ENCODE measurements around the gene CHPF2. TPM values are rescaled to one million over a fixed set of nuclear protein-coding genes. Genes with fewer than 3 reads are reported as not detected.

Gene CHPF2
- polyA plus RNA-seq, 6 donors from 2014 or later = 20.4 to 43.9 (median 25.2) TPM

- Mint-ChIP-seq H3K27me3 (peaks cover 10 to 38% (median 34%) of the 10 kb centered on the region in 3 donors), H3K4me1 (no peaks in the 10 kb centered on the region), H3K27ac (no peak overlapping the region), H3K36me3 (no peaks in the 10 kb centered on the region), H3K9me3 (no peaks in the 10 kb centered on the region), H3K4me3 (no peak overlapping the region)
- ATAC-seq (ENCODE audit: low read depth in 2 of 2) (no peak), DNase-seq (no peak)
Measured at GRCh38 chr7:151195616-151196450, 36.5 kb upstream of the CHPF2 start.

DNA sequence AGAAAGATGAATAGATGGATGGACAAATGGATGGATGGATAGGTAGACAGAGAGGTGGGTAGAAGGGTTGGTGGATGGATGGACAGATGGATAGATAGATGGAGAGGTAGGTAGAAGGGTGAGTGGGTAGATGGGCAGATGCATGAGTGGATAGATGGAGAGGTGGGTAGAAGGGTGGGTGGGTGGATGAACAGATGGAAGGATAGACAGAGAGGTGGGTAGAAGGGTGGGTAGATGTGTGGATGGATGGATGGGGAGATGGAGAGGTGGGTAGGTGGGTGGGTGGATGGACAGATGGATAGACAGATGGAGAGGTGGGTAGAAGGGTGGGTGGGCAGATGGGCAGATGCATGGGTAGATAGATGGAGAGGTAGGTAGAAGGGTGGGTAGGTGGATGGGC, 34.4 kb upstream of the CHPF2 start:
- H3K4me3 Mint-ChIP-seq = no peak overlapping the region
- no peaks in the 10 kb centered on the region for H3K9me3 Mint-ChIP-seq
- no peaks in the 10 kb centered on the region for H3K36me3 Mint-ChIP-seq
- DNase-seq (no peak), ATAC-seq (ENCODE audit: low read depth in 2 of 2) (no peak)
- no peak overlapping the region for H3K27ac Mint-ChIP-seq
- peaks cover 22 to 50% (median 35%) of the 10 kb centered on the region in 3 donors for H3K27me3 Mint-ChIP-seq
- H3K4me1 Mint-ChIP-seq = no peaks in the 10 kb centered on the region

DNA sequence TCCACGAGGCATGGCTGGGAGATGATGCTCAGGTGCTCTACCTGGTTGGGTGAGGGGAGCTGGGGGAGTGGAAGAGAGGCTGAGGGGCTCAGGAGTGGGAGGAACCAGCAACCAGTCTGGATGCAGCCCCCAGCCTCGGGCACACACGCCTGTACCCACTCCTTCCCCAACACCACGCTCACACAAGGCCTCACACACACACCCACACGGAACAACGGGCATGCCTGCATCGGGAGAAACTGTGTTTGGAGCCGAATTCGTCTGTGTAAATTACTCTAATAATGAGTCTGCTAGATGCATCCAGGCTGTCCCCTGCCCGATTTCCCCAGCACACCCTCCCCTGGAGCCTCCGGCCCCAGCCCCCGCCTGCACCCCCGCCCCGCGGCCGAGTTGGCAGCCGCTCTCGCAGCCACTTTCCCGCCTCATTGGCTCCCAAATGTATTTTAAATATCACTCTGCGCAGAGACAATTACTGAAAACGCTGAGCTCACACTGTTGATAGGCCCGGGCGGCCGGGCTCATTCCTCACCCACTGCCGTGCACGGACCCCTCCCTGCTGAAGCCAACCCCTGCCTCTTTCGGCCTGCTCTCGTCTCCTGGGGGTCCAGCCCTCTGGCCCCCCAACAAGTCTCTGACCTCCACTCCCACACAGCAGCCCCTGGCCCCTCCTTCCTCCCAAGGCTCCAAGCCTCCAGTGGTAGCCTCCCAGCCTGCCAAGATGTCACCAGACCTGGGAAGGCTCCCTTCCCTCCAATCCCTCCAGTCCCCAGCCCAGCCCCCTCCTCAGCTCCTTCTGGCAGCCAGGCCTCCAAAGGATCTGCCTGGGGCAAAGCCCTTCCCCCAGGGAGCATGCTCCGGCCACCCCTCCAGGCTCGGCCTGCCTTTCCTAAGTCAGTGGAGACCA, 33.1 kb upstream of the CHPF2 start:
- Mint-ChIP-seq H3K9me3 (no peaks in the 10 kb centered on the region), H3K27me3 (peaks cover 22 to 46% (median 40%) of the 10 kb centered on the region in 3 donors), H3K36me3 (no peaks in the 10 kb centered on the region), H3K4me3 (no peak overlapping the region), H3K27ac (no peak overlapping the region), H3K4me1 (no peaks in the 10 kb centered on the region)
- DNase-seq (no peak), ATAC-seq (ENCODE audit: low read depth in 2 of 2) (no peak)

GRCh38 chr7:151201344-151201743, 30.9 kb upstream of the CHPF2 start:
- no peaks in the 10 kb centered on the region for H3K4me1 Mint-ChIP-seq
- no peak overlapping the region for H3K4me3 Mint-ChIP-seq
- H3K36me3 Mint-ChIP-seq = no peaks in the 10 kb centered on the region
- H3K9me3 Mint-ChIP-seq = no peaks in the 10 kb centered on the region
- peaks cover 14 to 59% (median 54%) of the 10 kb centered on the region in 3 donors for H3K27me3 Mint-ChIP-seq
- no peak overlapping the region for H3K27ac Mint-ChIP-seq
- ATAC-seq (ENCODE audit: low read depth in 2 of 2) = no peak
- DNase-seq = no peak

GRCh38 chr7:151201751-151202150, 30.5 kb upstream of the CHPF2 start:
- H3K9me3 Mint-ChIP-seq = no peaks in the 10 kb centered on the region
- no peak overlapping the region for H3K4me3 Mint-ChIP-seq
- no peak overlapping the region for H3K27ac Mint-ChIP-seq
- ATAC-seq (ENCODE audit: low read depth in 2 of 2) (no peak), DNase-seq (no peak)
- peaks cover 14 to 59% (median 58%) of the 10 kb centered on the region in 3 donors for H3K27me3 Mint-ChIP-seq
- H3K36me3 Mint-ChIP-seq = no peaks in the 10 kb centered on the region
- peaks cover 0 to 3% (median 3%) of the 10 kb centered on the region in 3 donors for H3K4me1 Mint-ChIP-seq

GRCh38 chr7:151202836-151203235, 29.4 kb upstream of the CHPF2 start:
- ATAC-seq (ENCODE audit: low read depth in 2 of 2) (no peak), DNase-seq (no peak)
- H3K36me3 Mint-ChIP-seq = no peaks in the 10 kb centered on the region
- H3K27ac Mint-ChIP-seq = no peak overlapping the region
- H3K9me3 Mint-ChIP-seq = no peaks in the 10 kb centered on the region
- peaks cover 0 to 7% (median 4%) of the 10 kb centered on the region in 3 donors for H3K4me1 Mint-ChIP-seq
- no peak overlapping the region for H3K4me3 Mint-ChIP-seq
- H3K27me3 Mint-ChIP-seq = peaks cover 14 to 63% (median 59%) of the 10 kb centered on the region in 3 donors

DNA sequence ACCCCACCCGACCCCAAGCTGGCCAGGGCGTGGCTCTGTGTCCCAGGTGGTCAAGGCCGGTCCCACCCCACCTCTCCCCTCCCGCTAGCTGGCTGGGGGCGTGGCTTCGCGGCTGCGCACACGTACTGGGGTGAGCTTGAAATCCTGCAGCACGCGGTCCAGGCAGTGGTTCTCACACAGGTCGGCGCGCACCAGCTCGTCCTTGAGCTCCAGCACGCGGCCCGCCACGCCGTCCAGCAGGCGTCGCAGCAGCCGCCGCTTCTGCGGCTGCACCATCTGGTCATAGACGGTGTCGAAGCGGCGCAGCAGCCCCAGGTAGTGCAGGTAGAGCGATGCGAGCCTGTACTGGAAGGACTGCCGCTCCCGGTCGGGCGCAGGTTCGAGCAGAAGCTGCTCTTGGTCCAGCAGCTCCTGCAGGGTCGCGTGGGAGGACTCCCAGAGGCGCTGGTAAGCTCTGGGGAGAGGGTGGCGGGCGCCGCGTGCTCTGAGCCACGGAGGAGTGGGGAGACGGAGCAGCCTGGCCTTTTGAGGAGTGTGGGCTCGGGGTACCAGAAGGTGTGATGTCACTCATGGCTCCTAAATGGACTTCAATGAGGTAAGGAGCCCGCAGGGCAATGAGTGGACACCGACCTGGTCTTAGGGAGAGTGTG, 27.8 kb upstream of the CHPF2 start:
- Mint-ChIP-seq H3K27me3 (peaks cover 14 to 60% (median 57%) of the 10 kb centered on the region in 3 donors), H3K36me3 (no peaks in the 10 kb centered on the region), H3K9me3 (no peaks in the 10 kb centered on the region), H3K27ac (no peak overlapping the region), H3K4me3 (no peak overlapping the region), H3K4me1 (peaks cover 0 to 7% (median 4%) of the 10 kb centered on the region in 3 donors)
- DNase-seq = no peak
- no peak for ATAC-seq (ENCODE audit: low read depth in 2 of 2)

DNA sequence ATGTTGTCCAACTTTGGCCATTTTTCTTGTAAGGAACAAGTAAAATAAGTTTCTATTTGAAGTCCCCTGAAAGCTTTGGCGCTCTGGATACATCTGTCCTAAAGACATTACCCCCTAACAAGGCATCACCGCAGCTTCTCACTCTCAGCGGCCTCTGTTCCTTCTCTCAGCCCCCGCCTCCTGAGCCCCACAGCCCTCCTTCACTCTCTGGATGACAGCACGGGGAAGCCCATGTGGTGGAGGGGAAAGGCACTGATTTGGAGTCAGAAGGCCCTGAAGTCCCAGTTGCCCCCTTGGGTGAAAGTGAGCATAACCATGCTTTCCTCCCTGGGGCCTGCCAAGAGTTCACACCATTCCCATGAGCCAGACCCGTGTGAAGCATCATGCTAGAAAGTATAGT, 26.6 kb upstream of the CHPF2 start:
- Mint-ChIP-seq H3K4me1 (peaks cover 0 to 7% (median 4%) of the 10 kb centered on the region in 3 donors), H3K9me3 (no peaks in the 10 kb centered on the region), H3K27ac (peak overlapping the region in 1 of 6 donors; percentile 33), H3K4me3 (no peak overlapping the region), H3K27me3 (peaks cover 14 to 55% (median 46%) of the 10 kb centered on the region in 3 donors), H3K36me3 (no peaks in the 10 kb centered on the region)
- ATAC-seq (ENCODE audit: low read depth in 2 of 2) (no peak), DNase-seq (no peak)

- Mint-ChIP-seq H3K4me1 (peaks cover 0 to 7% (median 4%) of the 10 kb centered on the region in 3 donors), H3K4me3 (no peak overlapping the region), H3K27me3 (peaks cover 10 to 43% (median 34%) of the 10 kb centered on the region in 3 donors), H3K27ac (peak overlapping the region in 1 of 6 donors; percentile 47), H3K36me3 (no peaks in the 10 kb centered on the region), H3K9me3 (no peaks in the 10 kb centered on the region)
- ATAC-seq (ENCODE audit: low read depth in 2 of 2) (no peak), DNase-seq (no peak)
Measured at GRCh38 chr7:151206914-151207313, 25.4 kb upstream of the CHPF2 start.

GRCh38 chr7:151207315-151207714, 25.0 kb upstream of the CHPF2 start:
- Mint-ChIP-seq H3K4me3 (no peak overlapping the region), H3K9me3 (no peaks in the 10 kb centered on the region), H3K27ac (no peak overlapping the region), H3K36me3 (no peaks in the 10 kb centered on the region), H3K4me1 (peaks cover 0 to 7% (median 4%) of the 10 kb centered on the region in 3 donors), H3K27me3 (peaks cover 6 to 40% (median 34%) of the 10 kb centered on the region in 3 donors)
- no peak for ATAC-seq (ENCODE audit: low read depth in 2 of 2)
- no peak for DNase-seq

GRCh38 chr7:151207804-151208203, 24.5 kb upstream of the CHPF2 start:
- no peak for DNase-seq
- ATAC-seq (ENCODE audit: low read depth in 2 of 2) = no peak
- Mint-ChIP-seq H3K36me3 (no peaks in the 10 kb centered on the region), H3K9me3 (no peaks in the 10 kb centered on the region), H3K4me1 (peaks cover 0 to 7% (median 4%) of the 10 kb centered on the region in 3 donors), H3K27ac (no peak overlapping the region), H3K4me3 (no peak overlapping the region), H3K27me3 (peaks cover 2 to 36% (median 33%) of the 10 kb centered on the region in 3 donors)

DNA sequence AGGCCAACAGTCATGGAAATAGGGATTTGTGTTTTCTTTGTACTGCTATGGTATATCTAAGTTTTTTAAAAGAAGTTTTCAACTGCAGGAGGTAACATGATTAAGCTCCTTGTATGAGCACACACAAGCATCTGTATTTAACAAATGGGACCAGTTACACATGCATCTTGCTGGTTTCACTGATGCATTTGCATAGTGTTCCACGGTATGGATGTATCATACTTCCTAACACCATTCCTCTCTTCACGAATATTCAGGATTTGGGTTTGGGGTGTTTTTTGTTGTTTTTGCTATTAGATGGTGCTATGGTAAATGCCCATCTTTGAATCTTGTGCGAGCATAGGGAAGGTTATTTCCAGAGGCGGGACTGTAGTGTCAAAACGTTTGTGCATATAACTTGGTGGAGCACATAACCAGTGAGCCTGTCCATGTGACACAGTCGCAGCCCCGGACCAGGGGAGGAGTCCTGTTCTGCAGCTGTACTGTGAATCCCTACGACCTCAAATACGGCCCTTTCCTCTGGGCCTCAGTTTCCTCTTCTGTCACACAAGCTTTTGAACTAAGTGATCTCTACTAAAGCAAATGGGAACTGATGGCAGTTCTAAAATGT, 23.9 kb upstream of the CHPF2 start:
- H3K27me3 Mint-ChIP-seq = peaks cover 0 to 31% (median 27%) of the 10 kb centered on the region in 3 donors
- no peaks in the 10 kb centered on the region for H3K9me3 Mint-ChIP-seq
- H3K27ac Mint-ChIP-seq = no peak overlapping the region
- no peak for DNase-seq
- H3K36me3 Mint-ChIP-seq = no peaks in the 10 kb centered on the region
- no peak overlapping the region for H3K4me3 Mint-ChIP-seq
- peaks cover 0 to 7% (median 4%) of the 10 kb centered on the region in 3 donors for H3K4me1 Mint-ChIP-seq
- no peak for ATAC-seq (ENCODE audit: low read depth in 2 of 2)

- ATAC-seq (ENCODE audit: low read depth in 2 of 2) (no peak), DNase-seq (no peak)
- Mint-ChIP-seq H3K36me3 (peaks cover 6 to 7% of the 10 kb centered on the region in 2 donors), H3K27ac (no peak overlapping the region), H3K9me3 (no peaks in the 10 kb centered on the region), H3K27me3 (peaks cover 0 to 27% (median 15%) of the 10 kb centered on the region in 3 donors), H3K4me3 (no peak overlapping the region), H3K4me1 (peaks cover 0 to 7% (median 4%) of the 10 kb centered on the region in 3 donors)
Measured at GRCh38 chr7:151209588-151209987, 22.7 kb upstream of the CHPF2 start.

All from naive B cell (primary cell).